GM21390 (cell line): Measurements from ENCODE around the gene DENND5A.
"Not testable (repeated sequence)": the region's sequence is repeated elsewhere in the genome, so short reads cannot be mapped to it uniquely, and the experiment has no call there.

Experiments
- ATAC-seq: cut with Tn5 transposase; IDR thresholded peaks from one replicate; pipeline ENCODE4 v1.9.1; 2021; ENCODE audit not compliant: unreplicated experiment

Gene DENND5A

GRCh38 chr11:9219115-9219514 lies 46.0 kb downstream of the DENND5A start:
- ATAC-seq: no peak

GRCh38 chr11:9214765-9215164 lies 50.4 kb downstream of the DENND5A start:
- no peak for ATAC-seq

- no peak for ATAC-seq
Observed at GRCh38 chr11:9211322-9211721, 53.8 kb downstream of the DENND5A start.

- no peak for ATAC-seq
Observed at GRCh38 chr11:9210922-9211320, 54.2 kb downstream of the DENND5A start.

GRCh38 chr11:9210224-9210921 lies 54.8 kb downstream of the DENND5A start:
- no peak for ATAC-seq

- peak; percentile 16 for ATAC-seq
Observed at GRCh38 chr11:9209604-9210003, 55.5 kb downstream of the DENND5A start.

- peak; percentile 44 for ATAC-seq
Observed at GRCh38 chr11:9208726-9209501, 56.2 kb downstream of the DENND5A start.

- ATAC-seq: no peak
Observed at GRCh38 chr11:9207229-9207628, 57.9 kb downstream of the DENND5A start.

- no peak for ATAC-seq
Observed at GRCh38 chr11:9206496-9206895, 58.7 kb downstream of the DENND5A start.

- no peak for ATAC-seq
Observed at GRCh38 chr11:9203691-9204311, 61.3 kb downstream of the DENND5A start.

GRCh38 chr11:9201372-9202162 lies 63.6 kb downstream of the DENND5A start:
- ATAC-seq: no peak

- ATAC-seq: no peak
Observed at GRCh38 chr11:9200471-9200870, 64.7 kb downstream of the DENND5A start.

- no peak for ATAC-seq
Observed at GRCh38 chr11:9193316-9193715, 71.8 kb downstream of the DENND5A start.

GRCh38 chr11:9192561-9192960 lies 72.6 kb downstream of the DENND5A start:
- no peak for ATAC-seq

GRCh38 chr11:9190326-9191016 lies 74.7 kb downstream of the DENND5A start:
- ATAC-seq: not testable (repeated sequence)

- not testable (repeated sequence) for ATAC-seq
Observed at GRCh38 chr11:9188860-9189259, 76.3 kb downstream of the DENND5A start.

GRCh38 chr11:9187616-9188015 lies 77.5 kb downstream of the DENND5A start:
- ATAC-seq: no peak

GRCh38 chr11:9184516-9184915 lies 80.6 kb downstream of the DENND5A start:
- no peak for ATAC-seq

- ATAC-seq: no peak
Observed at GRCh38 chr11:9182180-9182871, 82.8 kb downstream of the DENND5A start.

- ATAC-seq: no peak
Observed at GRCh38 chr11:9180784-9181183, 84.4 kb downstream of the DENND5A start.
